OCI-LY7 (cell line): Measurements from ENCODE around the gene TFIP11. TPM values are rescaled to one million over a fixed set of nuclear protein-coding genes. Genes with fewer than 3 reads are reported as not detected.

ENCODE experiments used
- BruUV-seq: library from RNA; stranded (reverse); fragments of 400-500 nt; replicated peaks from 2 replicates; lab custom pipeline; 2021; lab: Mats Ljungman, UMichigan
- CTCF ChIA-PET: fragments of 300-600 bp; sonication (Branson Sonifier 250); formaldehyde crosslinking; loops from one replicate; lab custom pipeline; 2022; ENCODE audit warnings: antibody characterized with exemption; ENCODE audit not compliant: unreplicated experiment; lab: Charles Lee
- POLR2A ChIA-PET: fragments of 300-600 bp; sonication (Branson Sonifier 250); formaldehyde crosslinking; loops from one replicate; lab custom pipeline; 2022; ENCODE audit warnings: antibody characterized with exemption; lab: Charles Lee
- DNase-seq: peaks from one replicate; pipeline ENCODE4 v3.0.0-alpha.2; 2015; ENCODE audit warnings: low spot score
- H2AFZ ChIP-seq: fragments of 200-600 bp; sonication (generic), shearing (Covaris generic); 2 replicates; pipeline ENCODE4 v1.6.1; 2014; ENCODE audit warnings: mild to moderate bottlenecking, antibody characterized with exemption, low read length, moderate library complexity
- H3K27ac ChIP-seq: fragments of 200-600 bp; sonication (generic); 2 replicates; pipeline ENCODE4 v1.5.1; 2014; ENCODE audit warnings: mixed run types, low read depth, mild to moderate bottlenecking, moderate library complexity, low read length, inconsistent platforms; ENCODE audit not compliant: poor library complexity, severe bottlenecking
- H3K36me3 ChIP-seq: fragments of 200-600 bp; sonication (generic); 2 replicates; pipeline ENCODE4 v1.6.1; 2014; ENCODE audit warnings: mild to moderate bottlenecking, antibody characterized with exemption, low read length, moderate library complexity, mixed read lengths; ENCODE audit not compliant: insufficient read depth
- H3K4me1 ChIP-seq: fragments of 200-600 bp; sonication (generic); 2 replicates; pipeline ENCODE4 v1.5.1; 2014; ENCODE audit warnings: mild to moderate bottlenecking, low read length; ENCODE audit not compliant: insufficient read depth, poor library complexity, severe bottlenecking
- H3K4me2 ChIP-seq: fragments of 200-600 bp; sonication (generic); 2 replicates; pipeline ENCODE4 v1.6.1; 2014; ENCODE audit warnings: mild to moderate bottlenecking, low read length
- H3K4me3 ChIP-seq: fragments of 200-600 bp; sonication (generic); 2 replicates; pipeline ENCODE4 v1.5.1; 2014; ENCODE audit warnings: mild to moderate bottlenecking, low read depth, low read length; ENCODE audit not compliant: poor library complexity, severe bottlenecking
- H3K79me2 ChIP-seq: fragments of 200-600 bp; sonication (generic); 2 replicates; pipeline ENCODE4 v1.6.1; 2016; ENCODE audit warnings: low read depth, mild to moderate bottlenecking, low read length, moderate library complexity, mixed read lengths; ENCODE audit not compliant: insufficient read depth
- H3K9me2 ChIP-seq: fragments of 200-600 bp; sonication (generic); 2 replicates; pipeline ENCODE4 v1.6.1; 2016; ENCODE audit warnings: mild to moderate bottlenecking, low read length, mixed read lengths; ENCODE audit not compliant: insufficient read depth
- H3K9me3 ChIP-seq: fragments of 200-600 bp; sonication (generic); 2 replicates; pipeline ENCODE4 v1.6.1; 2014; ENCODE audit warnings: mild to moderate bottlenecking, mixed run types, low read length, mixed read lengths
- H4K20me1 ChIP-seq: fragments of 200-600 bp; sonication (generic); 2 replicates; pipeline ENCODE4 v1.6.1; 2014; ENCODE audit warnings: mild to moderate bottlenecking, antibody characterized with exemption, low read length, moderate library complexity, mixed read lengths; ENCODE audit not compliant: insufficient read depth
- CTCF ChIP-seq: fragments of 200-600 bp; sonication (generic); conservative IDR thresholded peaks from 2 replicates; pipeline ENCODE4 v1.5.1; 2014; ENCODE audit warnings: mild to moderate bottlenecking, antibody characterized with exemption, low read length, moderate library complexity, mixed read lengths
- EZH2phosphoT487 ChIP-seq: fragments of 200-600 bp; sonication (generic); IDR thresholded peaks from 2 replicates; pipeline ENCODE4 v1.6.1; 2018; ENCODE audit warnings: low read depth, borderline replicate concordance, mild to moderate bottlenecking, mixed run types, antibody characterized with exemption, low read length, moderate library complexity, mixed read lengths
- intact Hi-C: fragments of 100-400 bp; cut with micrococcal nuclease; formaldehyde crosslinking; loops from one replicate; pipeline ENCODE4 v1.10.0; 2022; ENCODE audit not compliant: unreplicated experiment
- total RNA-seq, 2 experiments: library from RNA; depleted of rRNA in 1 of 2; stranded (reverse); fragments of >200 nt in 1 of 2; shearing (Covaris generic) in 1 of 2; gene quantifications; 2 replicates each; pipeline ENCODE4 v1.2.3, GENCODE V29; 2014 to 2022

The TFIP11 gene
- total RNA-seq, 2 experiments from 2014 or later, result 45.2 to 54.5 TPM

- H3K9me3 ChIP-seq, result no peaks in the 10 kb centered on the region
- ChIA-PET POLR2A (no interaction called here), CTCF (no interaction called here)
- no peak overlapping the region for H3K27ac ChIP-seq
- TF ChIP-seq CTCF (no peak), EZH2phosphoT487 (no peak)
- H3K4me3 ChIP-seq, result no peak overlapping the region
- H3K4me1 ChIP-seq, result peaks cover 6% of the 10 kb centered on the region
- H3K9me2 ChIP-seq, result no peaks in the 10 kb centered on the region
- no peaks in the 10 kb centered on the region for H3K79me2 ChIP-seq
- no peaks in the 10 kb centered on the region for H3K36me3 ChIP-seq
- no peak overlapping the region for H2AFZ ChIP-seq
- intact Hi-C loops, result no loop called here
- BruUV-seq, result no TSS peak
- no peak overlapping the region for H3K4me2 ChIP-seq
- DNase-seq, result no peak
- no peaks in the 10 kb centered on the region for H4K20me1 ChIP-seq
Observed at GRCh38 chr22:26559961-26560575, 47.8 kb upstream of the TFIP11 start.

- no peak overlapping the region for H3K27ac ChIP-seq
- no peak overlapping the region for H2AFZ ChIP-seq
- H3K4me1 ChIP-seq, result peaks cover 21% of the 10 kb centered on the region
- H4K20me1 ChIP-seq, result no peaks in the 10 kb centered on the region
- no peaks in the 10 kb centered on the region for H3K36me3 ChIP-seq
- intact Hi-C loops, result no loop called here
- no peak overlapping the region for H3K4me3 ChIP-seq
- TF ChIP-seq CTCF, result no peak
- no peak for TF ChIP-seq EZH2phosphoT487
- no TSS peak for BruUV-seq
- H3K79me2 ChIP-seq, result no peaks in the 10 kb centered on the region
- POLR2A ChIA-PET, result no interaction called here
- no peak for DNase-seq
- no peaks in the 10 kb centered on the region for H3K9me2 ChIP-seq
- CTCF ChIA-PET, result no interaction called here
- H3K9me3 ChIP-seq, result no peaks in the 10 kb centered on the region
- no peak overlapping the region for H3K4me2 ChIP-seq
Observed at GRCh38 chr22:26558248-26558895, 46.1 kb upstream of the TFIP11 start.

- H3K4me1 ChIP-seq, result peaks cover 27% of the 10 kb centered on the region
- H2AFZ ChIP-seq, result no peak overlapping the region
- intact Hi-C loops, result no loop called here
- no peak overlapping the region for H3K4me3 ChIP-seq
- no peak overlapping the region for H3K27ac ChIP-seq
- no peaks in the 10 kb centered on the region for H3K9me2 ChIP-seq
- no peak for DNase-seq
- BruUV-seq, result no TSS peak
- H4K20me1 ChIP-seq, result no peaks in the 10 kb centered on the region
- CTCF ChIA-PET, result no interaction called here
- no peaks in the 10 kb centered on the region for H3K36me3 ChIP-seq
- H3K79me2 ChIP-seq, result no peaks in the 10 kb centered on the region
- no peak overlapping the region for H3K4me2 ChIP-seq
- POLR2A ChIA-PET, result no interaction called here
- TF ChIP-seq EZH2phosphoT487 (no peak), CTCF (no peak)
- no peaks in the 10 kb centered on the region for H3K9me3 ChIP-seq
Observed at GRCh38 chr22:26556904-26557303, 44.6 kb upstream of the TFIP11 start.
